Activated naive CD8-positive, alpha-beta T cell treated with anti-CD3 and anti-CD28 coated beads for 36 hours (primary cell): Measurements from ENCODE around the gene ANXA4. TPM values are rescaled to one million over a fixed set of nuclear protein-coding genes. Genes with fewer than 3 reads are reported as not detected.
A peak's percentile ranks its signal among the peaks of the same experiment; 100 is the strongest.
"Not testable (repeated sequence)": the region's sequence is repeated elsewhere in the genome, so short reads cannot be mapped to it uniquely, and the experiment has no call there.

Experiments
- DNase-seq: peaks from one replicate; pipeline ENCODE4 v3.0.0; 2021
- H3K27ac Mint-ChIP-seq: one replicate; pipeline ENCODE4 v1.8.0; 2022; ENCODE audit warnings: mild to moderate bottlenecking, moderate library complexity, mixed read lengths
- H3K27me3 Mint-ChIP-seq: one replicate; pipeline ENCODE4 v1.8.0; 2022; ENCODE audit warnings: mild to moderate bottlenecking, mixed read lengths
- H3K36me3 Mint-ChIP-seq: one replicate; pipeline ENCODE4 v1.8.0; 2021; ENCODE audit warnings: mild to moderate bottlenecking, mixed read lengths
- H3K4me1 Mint-ChIP-seq: one replicate; pipeline ENCODE4 v1.8.0; 2021; ENCODE audit warnings: mixed read lengths
- H3K4me3 Mint-ChIP-seq: one replicate; pipeline ENCODE4 v1.8.0; 2022; ENCODE audit warnings: mild to moderate bottlenecking, moderate library complexity, mixed read lengths
- H3K9me3 Mint-ChIP-seq: one replicate; pipeline ENCODE4 v1.8.0; 2022; ENCODE audit warnings: mixed read lengths
- total RNA-seq, 2 experiments: library from RNA; stranded (reverse); gene quantifications; one replicate each; pipeline ENCODE4 v1.2.3, GENCODE V29; 2021

ANXA4 gene
- total RNA-seq, 2 experiments from 2014 or later = 15.2 to 15.6 TPM

DNA sequence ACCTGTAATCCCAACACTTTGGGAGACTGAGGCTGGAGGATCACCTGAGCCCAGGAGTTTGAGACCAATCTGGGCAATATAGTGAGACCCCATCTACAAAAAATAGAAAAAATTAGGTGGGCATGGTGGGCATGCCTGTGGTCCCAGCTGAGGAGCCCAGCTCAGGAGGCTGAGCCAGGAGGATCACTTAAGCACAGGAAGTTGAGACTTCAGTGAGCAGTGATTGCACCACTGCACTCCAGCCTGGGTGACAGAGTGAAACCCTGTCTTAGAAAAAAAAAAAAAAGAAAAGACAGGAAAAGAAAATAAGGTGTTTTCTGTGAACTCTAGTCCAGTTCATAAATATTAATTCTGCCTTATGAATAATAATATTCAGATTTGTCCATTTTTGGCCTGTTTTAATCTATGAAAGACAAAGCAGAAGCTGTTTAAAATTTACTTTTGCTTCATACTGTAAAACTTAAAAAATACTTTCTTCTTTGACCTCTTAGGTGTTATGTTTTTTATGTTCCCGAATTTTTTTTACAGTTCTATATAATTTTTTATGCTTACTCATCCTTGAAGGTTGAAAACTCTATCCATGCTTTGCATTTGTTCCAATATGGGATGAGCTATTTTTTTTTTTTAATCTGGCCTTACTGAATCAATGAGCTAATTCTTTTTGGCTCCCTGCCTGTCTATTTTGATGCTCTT, 8.4 kb upstream of the ANXA4 start:
- H3K36me3 Mint-ChIP-seq = no peaks in the 10 kb centered on the region
- H3K4me1 Mint-ChIP-seq = no peaks in the 10 kb centered on the region
- H3K27ac Mint-ChIP-seq = no peak overlapping the region
- DNase-seq = no peak
- H3K9me3 Mint-ChIP-seq = no peaks in the 10 kb centered on the region
- no peaks in the 10 kb centered on the region for H3K27me3 Mint-ChIP-seq
- no peak overlapping the region for H3K4me3 Mint-ChIP-seq

- H3K4me3 Mint-ChIP-seq = no peak overlapping the region
- no peaks in the 10 kb centered on the region for H3K9me3 Mint-ChIP-seq
- no peaks in the 10 kb centered on the region for H3K27me3 Mint-ChIP-seq
- H3K4me1 Mint-ChIP-seq = no peaks in the 10 kb centered on the region
- no peak for DNase-seq
- no peak overlapping the region for H3K27ac Mint-ChIP-seq
- no peaks in the 10 kb centered on the region for H3K36me3 Mint-ChIP-seq
Observed at GRCh38 chr2:69734035-69734611, 7.8 kb upstream of the ANXA4 start.

- H3K36me3 Mint-ChIP-seq = no peaks in the 10 kb centered on the region
- H3K9me3 Mint-ChIP-seq = no peaks in the 10 kb centered on the region
Observed at GRCh38 chr2:69734854-69735544, 6.9 kb upstream of the ANXA4 start.

DNA sequence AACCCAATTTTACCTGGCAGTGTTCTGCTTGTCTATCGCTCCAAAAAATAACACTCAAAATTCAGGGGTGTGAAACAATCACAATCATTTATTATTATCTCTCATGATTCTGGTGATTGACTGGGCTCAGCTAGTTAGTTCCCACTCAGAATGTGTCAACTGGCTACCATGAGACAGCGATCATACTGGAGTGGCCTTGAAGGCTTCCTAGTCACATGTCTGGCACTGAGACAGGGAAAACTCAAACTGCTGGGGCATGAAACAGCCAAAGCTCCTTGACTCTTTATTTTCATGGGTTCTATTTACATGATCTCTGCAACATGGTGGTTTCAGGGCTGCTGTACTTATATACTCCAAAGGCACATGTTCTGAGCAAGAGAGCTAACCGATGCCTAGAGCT, 6.2 kb upstream of the ANXA4 start:
- Mint-ChIP-seq H3K4me3 (no peak overlapping the region), H3K27me3 (no peaks in the 10 kb centered on the region), H3K9me3 (no peaks in the 10 kb centered on the region), H3K27ac (no peak overlapping the region), H3K4me1 (no peaks in the 10 kb centered on the region), H3K36me3 (no peaks in the 10 kb centered on the region)
- no peak for DNase-seq

More at GRCh38 chr2:69734854-69735544, 6.9 kb upstream of the ANXA4 start:
- Mint-ChIP-seq H3K4me1 (no peaks in the 10 kb centered on the region), H3K27ac (no peak overlapping the region), H3K4me3 (no peak overlapping the region), H3K27me3 (no peaks in the 10 kb centered on the region)
- no peak for DNase-seq

GRCh38 chr2:69738149-69738548, 3.8 kb upstream of the ANXA4 start:
- peaks cover 11% of the 10 kb centered on the region for H3K4me1 Mint-ChIP-seq
- not testable (repeated sequence) for H3K36me3 Mint-ChIP-seq, DNase-seq, H3K27ac Mint-ChIP-seq, H3K9me3 Mint-ChIP-seq, H3K27me3 Mint-ChIP-seq, H3K4me3 Mint-ChIP-seq

- no peaks in the 10 kb centered on the region for H3K9me3 Mint-ChIP-seq
- H3K27ac Mint-ChIP-seq = no peak overlapping the region
- no peak for DNase-seq
- H3K36me3 Mint-ChIP-seq = no peaks in the 10 kb centered on the region
- H3K4me3 Mint-ChIP-seq = no peak overlapping the region
- peaks cover 11% of the 10 kb centered on the region for H3K4me1 Mint-ChIP-seq
- peaks cover 7% of the 10 kb centered on the region for H3K27me3 Mint-ChIP-seq
Observed at GRCh38 chr2:69740502-69740951, 1.4 kb upstream of the ANXA4 start.

DNA sequence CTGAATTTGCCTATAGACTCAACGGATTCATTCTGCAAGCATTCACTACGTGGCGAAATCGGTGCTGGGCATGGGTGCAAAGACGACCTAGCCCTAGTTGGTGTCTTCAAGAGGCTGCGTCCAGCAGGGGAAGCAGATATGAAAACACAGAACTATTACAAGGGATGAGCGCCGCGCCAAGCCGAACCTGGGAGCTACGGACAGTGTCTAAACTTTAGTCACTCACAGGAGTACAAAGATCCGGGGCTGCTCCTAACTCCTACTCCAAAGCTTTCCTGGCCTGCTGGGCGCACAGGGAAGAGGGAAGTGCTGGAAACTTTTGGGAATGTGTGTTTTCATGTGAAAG, 732 bp upstream of the ANXA4 start:
- Mint-ChIP-seq H3K36me3 (no peaks in the 10 kb centered on the region), H3K4me1 (peaks cover 11% of the 10 kb centered on the region), H3K4me3 (peak overlapping the region; percentile 87), H3K27ac (peak overlapping the region; percentile 76), H3K9me3 (no peaks in the 10 kb centered on the region), H3K27me3 (peaks cover 7% of the 10 kb centered on the region)
- peak; percentile 14 for DNase-seq

DNA sequence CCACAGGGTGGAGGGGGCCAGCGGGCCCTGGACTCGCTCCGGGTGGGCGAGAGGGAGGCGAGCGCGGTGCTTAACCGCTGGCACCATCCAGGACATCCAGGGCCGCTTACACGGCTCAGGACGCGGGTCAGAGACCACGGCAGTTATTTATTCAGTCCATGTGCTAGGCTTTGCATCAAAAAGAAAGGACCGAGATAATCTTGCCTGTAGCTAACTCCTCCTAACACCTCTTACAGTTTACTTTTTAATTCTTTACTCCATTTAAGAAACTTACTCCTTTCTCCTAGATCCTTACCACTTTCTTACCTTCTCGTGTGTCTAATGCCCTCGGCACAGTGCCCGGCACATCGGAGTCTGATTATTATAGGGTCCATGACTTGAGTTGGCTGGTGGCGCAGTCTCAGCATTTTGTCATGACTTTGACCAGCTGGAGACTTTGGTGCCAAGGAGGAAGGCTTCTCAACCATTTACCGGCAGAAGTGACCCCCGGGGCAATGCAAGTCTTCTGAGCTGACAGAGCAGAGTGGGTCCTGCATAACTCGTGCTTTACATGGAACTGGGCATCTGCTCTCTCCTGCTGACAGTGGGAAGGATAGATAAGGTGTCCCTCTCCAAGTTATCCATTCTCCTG, 503 bp downstream of the ANXA4 start:
- peaks cover 7% of the 10 kb centered on the region for H3K27me3 Mint-ChIP-seq
- H3K27ac Mint-ChIP-seq = peak overlapping the region; percentile 50
- peak overlapping the region; percentile 87 for H3K4me3 Mint-ChIP-seq
- no peaks in the 10 kb centered on the region for H3K9me3 Mint-ChIP-seq
- DNase-seq = no peak
- no peaks in the 10 kb centered on the region for H3K36me3 Mint-ChIP-seq
- peaks cover 11% of the 10 kb centered on the region for H3K4me1 Mint-ChIP-seq

GRCh38 chr2:69743847-69744264, 1.9 kb downstream of the ANXA4 start:
- Mint-ChIP-seq H3K27ac (no peak overlapping the region), H3K27me3 (peaks cover 7% of the 10 kb centered on the region), H3K36me3 (no peaks in the 10 kb centered on the region), H3K9me3 (no peaks in the 10 kb centered on the region), H3K4me1 (peaks cover 11% of the 10 kb centered on the region), H3K4me3 (no peak overlapping the region)
- no peak for DNase-seq

- Mint-ChIP-seq H3K4me1 (peaks cover 11% of the 10 kb centered on the region), H3K36me3 (no peaks in the 10 kb centered on the region), H3K9me3 (no peaks in the 10 kb centered on the region), H3K27ac (no peak overlapping the region), H3K4me3 (no peak overlapping the region), H3K27me3 (peaks cover 7% of the 10 kb centered on the region)
- no peak for DNase-seq
Observed at GRCh38 chr2:69744456-69744855, 2.5 kb downstream of the ANXA4 start.

- Mint-ChIP-seq H3K27ac (no peak overlapping the region), H3K27me3 (peaks cover 7% of the 10 kb centered on the region), H3K4me1 (peaks cover 11% of the 10 kb centered on the region), H3K36me3 (no peaks in the 10 kb centered on the region), H3K9me3 (no peaks in the 10 kb centered on the region), H3K4me3 (no peak overlapping the region)
- no peak for DNase-seq
Observed at GRCh38 chr2:69745035-69745434, 3.1 kb downstream of the ANXA4 start.

DNA sequence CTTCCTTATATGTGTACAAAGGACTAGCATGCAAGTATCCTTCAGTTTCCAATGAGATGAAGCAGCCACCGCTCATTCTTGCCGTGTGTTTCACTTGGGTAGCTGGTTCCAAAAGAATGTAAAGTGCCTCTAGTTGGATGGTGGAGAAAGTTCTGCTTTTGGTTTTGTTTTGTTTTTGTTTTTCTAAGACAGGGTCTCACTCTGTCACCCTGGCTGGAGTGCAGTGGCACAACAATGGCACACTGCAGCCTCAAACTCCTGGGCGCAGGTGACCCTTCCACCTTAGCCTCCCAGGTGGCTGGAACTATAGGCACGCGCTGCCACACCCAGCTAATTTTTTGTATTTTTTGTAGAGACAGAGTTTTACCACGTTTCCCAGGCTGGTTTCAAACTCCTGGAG, 8.3 kb downstream of the ANXA4 start:
- H3K4me1 Mint-ChIP-seq = peaks cover 4% of the 10 kb centered on the region
- H3K36me3 Mint-ChIP-seq = no peaks in the 10 kb centered on the region
- no peak overlapping the region for H3K27ac Mint-ChIP-seq
- H3K27me3 Mint-ChIP-seq = no peaks in the 10 kb centered on the region
- no peak for DNase-seq
- no peak overlapping the region for H3K4me3 Mint-ChIP-seq
- no peaks in the 10 kb centered on the region for H3K9me3 Mint-ChIP-seq

GRCh38 chr2:69753659-69754363, 11.9 kb downstream of the ANXA4 start:
- DNase-seq = no peak
- H3K27ac Mint-ChIP-seq = no peak overlapping the region
- H3K9me3 Mint-ChIP-seq = no peaks in the 10 kb centered on the region
- H3K4me1 Mint-ChIP-seq = peaks cover 10% of the 10 kb centered on the region
- no peaks in the 10 kb centered on the region for H3K27me3 Mint-ChIP-seq
- no peak overlapping the region for H3K4me3 Mint-ChIP-seq
- H3K36me3 Mint-ChIP-seq = no peaks in the 10 kb centered on the region

GRCh38 chr2:69754633-69755032, 12.7 kb downstream of the ANXA4 start:
- Mint-ChIP-seq H3K4me1 (peaks cover 10% of the 10 kb centered on the region), H3K27ac (no peak overlapping the region), H3K9me3 (no peaks in the 10 kb centered on the region), H3K36me3 (no peaks in the 10 kb centered on the region), H3K4me3 (no peak overlapping the region), H3K27me3 (no peaks in the 10 kb centered on the region)
- DNase-seq = no peak
